AG04450 (cell line): ENCODE data around the gene GNAI2. TPM values are rescaled to one million over a fixed set of nuclear protein-coding genes. Genes with fewer than 3 reads are reported as not detected.

ENCODE experiments used
- CTCF ChIA-PET: fragments of 300-600, 350-600 bp; formaldehyde crosslinking; extraction: SDS; loops from one replicate; lab custom pipeline; 2022; ENCODE audit warnings: antibody characterized with exemption, inconsistent platforms; lab: Charles Lee
- POLR2A ChIA-PET: fragments of 350-600 bp; formaldehyde crosslinking; extraction: SDS; loops from one replicate; lab custom pipeline; 2021; ENCODE audit warnings: antibody characterized with exemption, inconsistent platforms; lab: Yijun Ruan, JAX
- DNase-seq: peaks from one replicate; pipeline ENCODE4 v3.0.0-alpha.2; 2011; ENCODE audit warnings: low read depth, low spot score
- H3K27ac ChIP-seq: one replicate; pipeline ENCODE4 v1.5.1; 2012; ENCODE audit warnings: low read depth, low read length, control low read depth
- H3K27me3 ChIP-seq: one replicate; pipeline ENCODE4 v1.6.0; 2012; ENCODE audit warnings: low read length; ENCODE audit not compliant: control insufficient read depth, insufficient read depth
- H3K4me3 ChIP-seq: 2 replicates; pipeline ENCODE4 v1.5.1; 2011; ENCODE audit warnings: mild to moderate bottlenecking, low read depth, low read length, control low read depth
- H3K9me3 ChIP-seq: 2 replicates; pipeline ENCODE4 v1.5.1; 2012; ENCODE audit warnings: low read length; ENCODE audit not compliant: control insufficient read depth, insufficient read depth
- CTCF ChIP-seq: IDR thresholded peaks from 2 replicates; pipeline ENCODE4 v1.5.1; 2011; ENCODE audit warnings: low read depth, low read length, control low read depth, inconsistent platforms
- polyA plus RNA-seq: library from polyadenylated mRNA; depleted of rRNA; stranded (reverse); fragments of >200 nt; gene quantifications from 2 replicates; pipeline ENCODE4 v1.2.3, GENCODE V29; 2011

Gene GNAI2
- polyA plus RNA-seq, 1 experiment, result 603 TPM

GRCh38 chr3:50231581-50231980 is 4.4 kb upstream of the GNAI2 start:
- no peaks in the 10 kb centered on the region for H3K27me3 ChIP-seq
- H3K4me3 ChIP-seq, result no peak overlapping the region
- no peak for TF ChIP-seq CTCF
- no peaks in the 10 kb centered on the region; the same call in 1 of the 2 replicates for H3K9me3 ChIP-seq
- H3K27ac ChIP-seq, result no peak overlapping the region
- DNase-seq, result no peak
- ChIA-PET POLR2A (no interaction called here), CTCF (interaction anchor here (1.0 to 1.9 kb wide), 3 partner anchors 15 to 37 kb away, joined by 3 to 12 read pairs (median 4); no protein-coding TSS in a partner anchor)

- Histone ChIP-seq H3K9me3 (no peaks in the 10 kb centered on the region), H3K27me3 (no peaks in the 10 kb centered on the region), H3K4me3 (no peak overlapping the region), H3K27ac (no peak overlapping the region)
- POLR2A ChIA-PET, result no interaction called here
- no peak for TF ChIP-seq CTCF
- CTCF ChIA-PET, result no interaction called here
- DNase-seq, result no peak
These were observed 3.7 kb upstream of the GNAI2 start for GRCh38 chr3:50232303-50232702.

- Histone ChIP-seq H3K9me3 (no peaks in the 10 kb centered on the region), H3K27ac (no peak overlapping the region), H3K27me3 (no peaks in the 10 kb centered on the region), H3K4me3 (no peak overlapping the region)
- POLR2A ChIA-PET, result no interaction called here
- no peak for TF ChIP-seq CTCF
- CTCF ChIA-PET, result interaction anchor here (0.6 to 3.6 kb wide), 3 partner anchors 13 to 91 kb away, joined by 3 to 25 read pairs (median 3); no protein-coding TSS in a partner anchor
- no peak for DNase-seq
These were observed 2.8 kb upstream of the GNAI2 start for GRCh38 chr3:50233176-50233575.

GRCh38 chr3:50236484-50237132 is 604 bp downstream of the GNAI2 start:
- no peak overlapping the region for H3K27ac ChIP-seq
- peak overlapping the region; percentile 95 for H3K4me3 ChIP-seq
- ChIA-PET CTCF (interaction anchor here (0.7 to 3.6 kb wide), 3 partner anchors 10 to 22 kb away, joined by 8 to 25 read pairs (median 11); no protein-coding TSS in a partner anchor), POLR2A (interaction anchor here (1.1 to 2.2 kb wide), 4 partner anchors 11 to 45 kb away, joined by 3 to 24 read pairs (median 10); no protein-coding TSS in a partner anchor)
- no peak for DNase-seq
- H3K9me3 ChIP-seq, result no peaks in the 10 kb centered on the region
- H3K27me3 ChIP-seq, result no peaks in the 10 kb centered on the region
- no peak for TF ChIP-seq CTCF

- H3K9me3 ChIP-seq, result no peaks in the 10 kb centered on the region
- ChIA-PET CTCF (interaction anchor here (0.6 to 1.9 kb wide), 4 partner anchors 10 to 112 kb away, joined by 4 to 11 read pairs (median 9); no protein-coding TSS in a partner anchor), POLR2A (interaction anchor here (2.2 kb wide), 1 partner anchor 10 kb away, joined by 24 read pairs; no protein-coding TSS in a partner anchor)
- H3K27me3 ChIP-seq, result no peaks in the 10 kb centered on the region
- no peak for DNase-seq
- H3K4me3 ChIP-seq, result peak overlapping the region; percentile 95
- peak overlapping the region; percentile 52 for H3K27ac ChIP-seq
- TF ChIP-seq CTCF, result no peak
These were observed 1.2 kb downstream of the GNAI2 start for GRCh38 chr3:50237133-50237651.
